Progenitor cell of endocrine pancreas (in vitro differentiated cells): ENCODE results near the gene ZNF675. TPM values are rescaled to one million over a fixed set of nuclear protein-coding genes. Genes with fewer than 3 reads are reported as not detected.
"Not testable (repeated sequence)": the region's sequence is repeated elsewhere in the genome, so short reads cannot be mapped to it uniquely, and the experiment has no call there.

ENCODE experiments used
- DNase-seq: peaks from one replicate; pipeline ENCODE4 v3.0.0; 2021; ENCODE audit warnings: low spot score; ENCODE audit not compliant: unreplicated experiment
- H3K27ac Mint-ChIP-seq: 2 replicates; pipeline ENCODE4 v1.8.0; 2021; ENCODE audit warnings: mild to moderate bottlenecking, moderate library complexity, mixed read lengths
- H3K27me3 Mint-ChIP-seq: 2 replicates; pipeline ENCODE4 v1.8.0; 2021; ENCODE audit warnings: mixed read lengths
- H3K36me3 Mint-ChIP-seq: 2 replicates; pipeline ENCODE4 v1.8.0; 2022; ENCODE audit warnings: mixed read lengths; ENCODE audit not compliant: insufficient read depth
- H3K4me1 Mint-ChIP-seq: 2 replicates; pipeline ENCODE4 v1.8.0; 2021; ENCODE audit warnings: low read depth, mixed read lengths
- H3K4me3 Mint-ChIP-seq: 2 replicates; pipeline ENCODE4 v1.8.0; 2021; ENCODE audit warnings: low read depth, mild to moderate bottlenecking, moderate library complexity, mixed read lengths
- H3K9me3 Mint-ChIP-seq: 2 replicates; pipeline ENCODE4 v1.8.0; 2021; ENCODE audit warnings: low read depth, mixed read lengths
- CTCF ChIP-seq: fragments of 200-600 bp; sonication (generic); IDR thresholded peaks from one replicate; pipeline ENCODE4 v1.5.0; 2021; ENCODE audit warnings: antibody characterized with exemption, mild to moderate bottlenecking; ENCODE audit not compliant: unreplicated experiment
- long read RNA-seq: library from polyadenylated mRNA; unstranded; transcript quantifications from one replicate; pipeline ENCODE4 v2.0.0, GENCODE V29; 2020
- total RNA-seq: library from RNA; stranded (reverse); gene quantifications from 2 replicates; pipeline ENCODE4 v1.2.1, GENCODE V29; 2021

The ZNF675 gene
- total RNA-seq: 26.9 and 29.7 TPM in 2 replicates
- long read RNA-seq, transcript ZNF675-201 (4 exons, 2,301 nt): major isoform, 58 of 83 reads
- long read RNA-seq, transcript ZNF675-203 (5 exons, 595 nt): minor isoform, 11 of 83 reads
- long read RNA-seq, partial matches to known transcripts: 2 of 83 reads
- long read RNA-seq, other reads (novel, unspliced or antisense): 10 of 83 reads

- Mint-ChIP-seq H3K4me1 (peaks cover 9% of the 10 kb centered on the region), H3K4me3 (peak within 1 kb of the TSS; percentile 98), H3K9me3 (no peaks in the 10 kb centered on the region), H3K36me3 (peaks cover 13% of the 10 kb centered on the region), H3K27ac (peak within 1 kb of the TSS; percentile 100), H3K27me3 (no peaks in the 10 kb centered on the region)
- DNase-seq: peak; percentile 74
- TF ChIP-seq CTCF: no peak
Observed at GRCh38 chr19:23686621-23687423, at the start of gene ZNF675. TSS of gene ZNF675 (minus strand) at chr19:23687212. CDS start at chr19:23687033, 179 bp downstream.

- H3K9me3 Mint-ChIP-seq: peaks cover 12% of the 10 kb centered on the region
- not testable (repeated sequence) for DNase-seq, H3K4me3 Mint-ChIP-seq, H3K36me3 Mint-ChIP-seq, H3K4me1 Mint-ChIP-seq, H3K27ac Mint-ChIP-seq, H3K27me3 Mint-ChIP-seq
Observed at GRCh38 chr19:23730729-23731465, 43.9 kb upstream of the ZNF675 start.

DNA sequence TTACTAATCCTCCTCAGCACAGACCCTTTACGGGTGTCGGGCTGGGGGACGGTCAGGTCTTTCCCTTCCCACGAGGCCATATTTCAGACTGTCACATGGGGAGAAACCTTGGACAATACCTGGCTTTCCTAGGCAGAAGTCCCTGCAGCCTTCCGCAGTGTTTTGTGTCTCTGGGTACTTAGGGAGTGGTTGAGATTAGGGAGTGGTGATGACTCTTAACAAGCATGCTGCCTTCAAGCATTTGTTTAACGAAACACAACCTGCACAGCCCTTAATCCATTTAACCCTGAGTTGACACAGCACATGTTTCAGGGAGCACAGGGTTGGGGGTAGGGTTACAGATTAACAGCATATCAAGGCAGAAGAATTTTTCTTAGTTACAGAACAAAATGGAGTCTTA lies 37.1 kb upstream of the ZNF675 start:
- H3K9me3 Mint-ChIP-seq, H3K27me3 Mint-ChIP-seq, DNase-seq, H3K36me3 Mint-ChIP-seq: not testable (repeated sequence)
- H3K27ac Mint-ChIP-seq: peak overlapping the region; percentile 81
- peak overlapping the region; percentile 56 for H3K4me3 Mint-ChIP-seq
- H3K4me1 Mint-ChIP-seq: peaks cover 19% of the 10 kb centered on the region

DNA sequence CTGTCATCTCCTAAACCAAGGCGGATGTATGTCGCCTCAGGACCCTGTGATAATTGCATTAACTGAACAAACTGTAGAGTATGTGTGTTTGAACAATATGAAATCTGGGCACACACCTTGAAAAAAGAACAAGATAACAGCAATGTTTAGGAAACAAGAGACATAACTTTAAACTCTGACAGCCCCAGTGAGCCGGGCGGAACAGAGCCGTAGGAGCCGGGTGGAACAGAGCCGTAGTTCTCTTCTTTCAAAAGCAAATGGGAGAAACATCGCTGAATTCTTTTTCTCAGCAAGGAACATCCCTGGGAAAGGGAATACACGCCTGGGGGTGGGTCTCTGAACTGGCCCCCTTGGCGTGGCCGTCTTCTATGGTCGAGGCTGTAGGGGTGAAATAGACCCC lies 31.8 kb upstream of the ZNF675 start:
- TF ChIP-seq CTCF: no peak
- H3K4me1 Mint-ChIP-seq: peaks cover 12% of the 10 kb centered on the region
- H3K27ac Mint-ChIP-seq: peak overlapping the region; percentile 76
- H3K9me3 Mint-ChIP-seq: no peaks in the 10 kb centered on the region
- no peak overlapping the region for H3K4me3 Mint-ChIP-seq
- peaks cover 16% of the 10 kb centered on the region for H3K27me3 Mint-ChIP-seq
- H3K36me3 Mint-ChIP-seq: no peaks in the 10 kb centered on the region
- no peak for DNase-seq

DNA sequence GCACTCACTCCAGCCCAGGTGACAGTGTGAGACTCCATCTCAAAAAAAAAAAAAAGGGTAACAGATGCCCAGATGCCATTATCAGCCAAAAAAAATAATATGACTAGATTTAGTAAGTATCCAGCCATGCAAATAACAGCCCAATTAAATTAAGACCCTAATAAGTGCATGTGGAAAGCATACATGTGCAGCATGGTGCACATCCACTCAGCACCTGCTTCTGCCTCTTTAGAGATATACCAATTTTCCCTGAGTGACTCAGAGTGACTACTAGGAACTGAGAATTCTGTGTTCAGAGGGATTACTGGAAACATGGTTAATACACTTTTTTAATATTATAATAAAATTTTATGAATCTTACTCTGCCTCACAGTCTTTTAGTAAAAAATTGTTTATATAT lies 29.8 kb upstream of the ZNF675 start:
- no peak for DNase-seq
- no peaks in the 10 kb centered on the region for H3K36me3 Mint-ChIP-seq
- H3K4me1 Mint-ChIP-seq: peaks cover 6% of the 10 kb centered on the region
- no peak overlapping the region for H3K27ac Mint-ChIP-seq
- peaks cover 16% of the 10 kb centered on the region for H3K27me3 Mint-ChIP-seq
- no peak overlapping the region for H3K4me3 Mint-ChIP-seq
- no peak for TF ChIP-seq CTCF
- no peaks in the 10 kb centered on the region for H3K9me3 Mint-ChIP-seq

DNA sequence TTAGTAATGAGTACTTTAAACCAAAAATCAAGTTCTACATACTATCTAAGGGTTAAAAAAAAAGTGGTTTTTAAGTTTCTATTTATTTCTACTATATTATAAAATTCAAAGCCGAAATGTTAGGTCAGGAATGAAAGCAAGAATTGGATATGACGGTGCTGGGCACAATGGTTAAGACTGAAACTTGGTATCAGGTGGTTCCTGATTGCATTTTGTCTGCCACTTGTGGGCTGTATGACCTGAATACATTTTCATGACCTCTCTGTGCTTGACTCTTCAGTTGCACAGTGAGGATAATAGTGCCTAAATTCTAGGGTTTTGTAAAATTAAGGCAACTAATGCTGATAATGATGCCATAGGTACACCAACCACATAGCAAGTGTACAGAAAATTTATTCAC lies 22.3 kb upstream of the ZNF675 start:
- DNase-seq: no peak
- no peaks in the 10 kb centered on the region for H3K36me3 Mint-ChIP-seq
- H3K4me3 Mint-ChIP-seq: no peak overlapping the region
- H3K4me1 Mint-ChIP-seq: no peaks in the 10 kb centered on the region
- H3K9me3 Mint-ChIP-seq: peaks cover 3% of the 10 kb centered on the region
- H3K27me3 Mint-ChIP-seq: no peaks in the 10 kb centered on the region
- no peak for TF ChIP-seq CTCF
- no peak overlapping the region for H3K27ac Mint-ChIP-seq
